IPS-18a (cell line): Measurements from ENCODE around the gene EPN1.

Source experiments
- H3K27ac ChIP-seq: one replicate; pipeline ENCODE4 v1.5.1; 2013; ENCODE audit warnings: low read length
- H3K27me3 ChIP-seq: one replicate; pipeline ENCODE4 v1.6.1; 2013; ENCODE audit warnings: mild to moderate bottlenecking, low read length; ENCODE audit not compliant: control insufficient read depth, insufficient read depth
- H3K36me3 ChIP-seq: one replicate; pipeline ENCODE4 v1.6.1; 2013; ENCODE audit warnings: low read depth, low read length; ENCODE audit not compliant: control insufficient read depth
- H3K4me1 ChIP-seq: one replicate; pipeline ENCODE4 v1.6.1; 2013; ENCODE audit warnings: low read depth, low read length; ENCODE audit not compliant: control insufficient read depth
- H3K4me3 ChIP-seq: one replicate; pipeline ENCODE4 v1.5.1; 2013; ENCODE audit warnings: low read length
- H3K9ac ChIP-seq: one replicate; pipeline ENCODE4 v1.6.1; 2013; ENCODE audit warnings: mild to moderate bottlenecking, low read length, moderate library complexity
- H3K9me3 ChIP-seq: one replicate; pipeline ENCODE4 v1.6.1; 2013; ENCODE audit warnings: low read depth, low read length; ENCODE audit not compliant: control insufficient read depth

EPN1 gene

DNA sequence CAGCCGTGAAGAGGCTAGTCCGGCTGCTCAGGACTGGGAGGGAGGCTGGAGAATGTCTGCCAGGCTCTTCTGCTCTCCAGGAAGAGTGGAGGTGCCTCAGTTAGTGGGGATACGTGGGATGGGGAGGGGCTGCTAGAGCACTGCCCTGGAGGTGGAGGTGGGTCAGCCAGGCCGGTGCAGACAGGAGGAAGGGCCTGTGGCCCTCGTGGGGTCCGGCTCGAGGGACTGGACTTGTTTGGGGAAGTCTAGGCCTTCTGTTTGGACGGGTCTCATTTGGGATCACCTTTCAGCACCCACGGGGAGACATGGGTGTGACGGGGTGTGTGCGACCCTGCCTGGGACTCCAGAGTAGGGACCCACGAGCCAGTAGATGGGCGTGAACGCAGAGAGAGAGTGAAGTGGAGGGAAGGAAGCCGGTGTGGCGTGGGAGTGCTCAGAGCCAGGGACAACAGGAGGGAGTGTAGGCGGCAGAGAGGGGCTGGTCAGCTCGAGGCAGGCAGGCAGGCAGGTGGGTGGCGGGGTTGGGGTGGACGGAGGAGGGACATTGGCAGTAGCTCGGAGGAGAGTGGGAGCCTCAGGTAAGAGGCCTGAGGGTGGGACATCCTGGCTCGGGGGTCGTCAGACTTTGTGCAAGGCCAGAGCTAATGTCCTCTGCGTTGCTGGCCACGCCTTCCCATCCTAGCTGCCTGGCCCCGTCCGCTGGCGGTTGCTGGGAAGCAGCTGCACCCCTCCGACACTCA lies 11.5 kb downstream of the EPN1 start:
- H3K9ac ChIP-seq = no peak overlapping the region
- H3K27ac ChIP-seq = no peak overlapping the region
- peaks cover 34% of the 10 kb centered on the region for H3K36me3 ChIP-seq
- H3K4me1 ChIP-seq = no peaks in the 10 kb centered on the region
- H3K9me3 ChIP-seq = no peaks in the 10 kb centered on the region
- no peak overlapping the region for H3K4me3 ChIP-seq
- no peaks in the 10 kb centered on the region for H3K27me3 ChIP-seq

DNA sequence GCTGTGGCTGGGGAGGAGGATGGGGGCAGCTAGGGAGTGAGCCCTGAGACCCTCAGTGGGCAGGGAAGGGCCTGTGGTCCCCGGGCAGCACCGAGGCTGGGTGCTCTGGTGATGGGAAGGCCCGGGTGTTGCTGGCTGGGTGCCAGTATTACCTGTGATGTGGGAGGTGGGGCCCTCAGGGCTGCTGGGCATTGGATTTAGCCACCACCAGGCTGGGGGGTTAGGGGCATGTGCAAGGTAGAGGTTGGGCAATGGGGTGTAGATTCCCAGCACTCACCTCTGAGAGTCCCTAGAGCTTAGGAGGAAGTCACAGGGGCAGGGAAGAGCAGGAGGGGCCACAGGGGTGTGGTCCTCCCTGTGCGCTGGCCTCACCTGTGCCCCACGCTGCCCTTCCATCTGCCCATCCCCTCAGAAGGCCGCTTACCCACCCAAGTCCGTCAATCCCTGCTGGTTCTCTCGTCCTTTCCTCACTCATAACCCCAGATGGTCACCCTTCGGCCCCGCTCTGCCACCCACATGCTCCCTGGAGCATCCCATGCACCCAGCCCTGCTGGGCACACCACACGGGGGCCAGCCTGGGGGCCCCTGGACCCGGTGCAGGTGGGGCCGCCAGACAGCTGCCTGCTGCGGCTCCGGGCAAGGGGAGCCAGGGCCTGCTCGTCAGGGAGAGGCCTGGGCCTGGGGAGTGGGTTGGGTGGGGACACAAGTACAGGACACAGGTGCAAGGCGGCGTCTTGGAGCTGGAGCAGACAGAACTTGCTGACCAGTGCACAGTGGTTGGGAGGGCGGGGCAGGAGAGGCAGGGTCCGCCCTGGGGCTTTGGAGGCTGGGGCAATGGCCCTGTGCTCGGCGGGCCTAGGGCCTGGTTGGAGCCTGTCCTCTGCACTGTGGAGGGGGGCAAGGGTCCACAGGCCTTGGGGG lies 12.5 kb downstream of the EPN1 start:
- Histone ChIP-seq H3K36me3 (peaks cover 30% of the 10 kb centered on the region), H3K4me3 (no peak overlapping the region), H3K27me3 (no peaks in the 10 kb centered on the region), H3K9me3 (no peaks in the 10 kb centered on the region), H3K4me1 (no peaks in the 10 kb centered on the region), H3K9ac (no peak overlapping the region), H3K27ac (no peak overlapping the region)

DNA sequence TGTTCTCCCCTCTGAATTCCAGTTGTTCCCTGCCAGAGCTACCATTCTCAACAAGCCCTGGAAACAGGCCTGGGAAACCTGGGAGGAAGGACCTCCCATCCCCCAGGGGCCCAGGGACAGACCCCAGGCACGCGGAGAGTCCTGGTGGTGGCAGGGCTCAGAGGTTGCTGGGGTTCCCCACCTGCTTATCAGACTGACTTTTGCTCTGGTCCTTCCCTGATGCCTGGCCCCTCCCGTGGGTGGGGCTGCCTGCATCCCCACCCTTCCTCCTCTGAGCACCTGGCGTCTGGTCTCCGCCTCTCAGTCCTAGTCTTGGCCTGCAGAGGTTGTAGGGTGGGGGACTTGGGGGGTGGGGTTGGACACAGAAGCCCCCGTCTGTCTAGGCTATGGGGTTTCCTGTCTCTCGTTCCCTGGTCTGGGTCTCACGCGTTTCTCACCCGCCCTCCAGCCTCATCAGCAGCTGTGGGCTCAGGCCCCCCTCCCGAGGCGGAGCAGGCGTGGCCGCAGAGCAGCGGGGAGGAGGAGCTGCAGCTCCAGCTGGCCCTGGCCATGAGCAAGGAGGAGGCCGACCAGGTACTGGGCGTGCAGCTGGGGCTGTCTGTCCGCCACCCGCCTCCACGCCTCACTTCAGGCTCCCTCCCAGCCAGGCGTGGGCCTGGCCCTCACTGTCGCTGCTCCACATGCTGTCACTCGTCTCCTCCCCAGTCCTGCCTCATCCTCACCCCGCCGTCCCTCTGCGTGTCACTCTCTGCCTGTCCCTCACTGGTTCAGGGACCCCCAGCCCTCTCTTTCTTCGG lies 13.6 kb downstream of the EPN1 start:
- Histone ChIP-seq H3K4me1 (no peaks in the 10 kb centered on the region), H3K4me3 (no peak overlapping the region), H3K27ac (no peak overlapping the region), H3K9ac (no peak overlapping the region), H3K27me3 (no peaks in the 10 kb centered on the region), H3K36me3 (peaks cover 31% of the 10 kb centered on the region), H3K9me3 (no peaks in the 10 kb centered on the region)

- no peak overlapping the region for H3K9ac ChIP-seq
- H3K9me3 ChIP-seq = no peaks in the 10 kb centered on the region
- H3K27ac ChIP-seq = no peak overlapping the region
- H3K27me3 ChIP-seq = no peaks in the 10 kb centered on the region
- H3K36me3 ChIP-seq = peaks cover 27% of the 10 kb centered on the region
- H3K4me1 ChIP-seq = no peaks in the 10 kb centered on the region
- H3K4me3 ChIP-seq = no peak overlapping the region
Measured at GRCh38 chr19:55689411-55690108, 14.5 kb downstream of the EPN1 start.

GRCh38 chr19:55690109-55690768 lies 15.2 kb downstream of the EPN1 start:
- H3K4me1 ChIP-seq = no peaks in the 10 kb centered on the region
- no peak overlapping the region for H3K27ac ChIP-seq
- peaks cover 33% of the 10 kb centered on the region for H3K36me3 ChIP-seq
- H3K9ac ChIP-seq = no peak overlapping the region
- H3K4me3 ChIP-seq = no peak overlapping the region
- no peaks in the 10 kb centered on the region for H3K9me3 ChIP-seq
- no peaks in the 10 kb centered on the region for H3K27me3 ChIP-seq

- Histone ChIP-seq H3K9me3 (no peaks in the 10 kb centered on the region), H3K27me3 (no peaks in the 10 kb centered on the region), H3K27ac (no peak overlapping the region), H3K36me3 (peaks cover 31% of the 10 kb centered on the region), H3K9ac (no peak overlapping the region), H3K4me1 (no peaks in the 10 kb centered on the region), H3K4me3 (no peak overlapping the region)
Measured at GRCh38 chr19:55690769-55691545, 15.9 kb downstream of the EPN1 start.

DNA sequence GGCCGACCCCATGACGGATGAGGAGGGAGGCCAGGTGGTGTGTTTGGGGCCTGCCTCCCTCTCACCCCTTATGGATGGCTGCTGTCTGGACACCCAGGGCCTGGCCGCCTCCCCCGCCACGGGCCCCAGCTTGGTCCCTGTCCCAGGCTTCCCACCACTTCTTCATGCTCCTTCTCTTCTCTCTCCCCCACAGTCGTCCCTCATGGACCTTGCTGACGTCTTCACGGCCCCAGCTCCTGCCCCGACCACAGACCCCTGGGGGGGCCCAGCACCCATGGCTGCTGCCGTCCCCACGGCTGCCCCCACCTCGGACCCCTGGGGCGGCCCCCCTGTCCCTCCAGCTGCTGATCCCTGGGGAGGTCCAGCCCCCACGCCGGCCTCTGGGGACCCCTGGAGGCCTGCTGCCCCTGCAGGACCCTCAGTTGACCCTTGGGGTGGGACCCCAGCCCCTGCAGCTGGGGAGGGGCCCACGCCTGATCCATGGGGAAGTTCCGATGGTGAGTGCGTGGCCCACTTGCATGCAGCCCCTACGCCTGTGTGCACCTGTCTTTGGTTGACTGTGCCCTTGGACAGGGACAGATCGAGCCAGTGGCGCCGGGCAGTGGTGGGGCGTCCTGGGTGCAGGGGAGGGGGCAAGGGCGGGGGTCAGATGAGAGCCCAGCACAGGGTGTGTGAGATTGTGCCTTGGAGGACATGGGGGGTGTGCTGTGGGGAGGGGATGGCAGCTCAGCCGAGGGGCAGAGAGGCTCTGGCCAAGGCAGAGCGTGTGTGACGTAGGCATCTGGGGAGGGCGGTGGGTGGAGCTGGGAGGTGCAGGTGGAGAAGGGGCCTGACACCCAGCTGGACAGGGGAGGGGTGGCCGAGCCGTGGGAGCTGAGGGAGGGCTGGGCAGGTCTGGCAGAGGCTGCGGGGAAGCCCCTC lies 16.8 kb downstream of the EPN1 start:
- Histone ChIP-seq H3K4me1 (no peaks in the 10 kb centered on the region), H3K36me3 (peaks cover 31% of the 10 kb centered on the region), H3K9ac (no peak overlapping the region), H3K27ac (no peak overlapping the region), H3K27me3 (no peaks in the 10 kb centered on the region), H3K9me3 (no peaks in the 10 kb centered on the region), H3K4me3 (no peak overlapping the region)

DNA sequence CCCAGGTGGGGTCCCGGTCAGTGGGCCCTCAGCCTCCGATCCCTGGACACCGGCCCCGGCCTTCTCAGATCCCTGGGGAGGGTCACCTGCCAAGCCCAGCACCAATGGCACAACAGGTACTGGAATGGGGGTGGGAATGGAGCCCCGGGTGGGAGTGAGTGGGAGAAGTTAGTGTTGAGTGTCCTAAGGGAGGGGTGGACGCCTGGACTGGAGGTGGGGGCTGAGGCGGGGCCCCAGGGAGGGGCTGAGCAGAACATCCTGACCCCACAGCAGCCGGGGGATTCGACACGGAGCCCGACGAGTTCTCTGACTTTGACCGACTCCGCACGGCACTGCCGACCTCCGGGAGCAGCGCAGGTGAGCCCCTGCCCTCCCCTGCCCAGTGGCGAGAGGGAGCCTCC lies 17.7 kb downstream of the EPN1 start:
- Histone ChIP-seq H3K9ac (no peak overlapping the region), H3K36me3 (peaks cover 31% of the 10 kb centered on the region), H3K27ac (no peak overlapping the region), H3K4me3 (no peak overlapping the region), H3K4me1 (no peaks in the 10 kb centered on the region), H3K27me3 (no peaks in the 10 kb centered on the region), H3K9me3 (no peaks in the 10 kb centered on the region)

GRCh38 chr19:55693336-55693974 lies 18.4 kb downstream of the EPN1 start:
- H3K4me1 ChIP-seq = no peaks in the 10 kb centered on the region
- no peak overlapping the region for H3K4me3 ChIP-seq
- H3K27me3 ChIP-seq = no peaks in the 10 kb centered on the region
- no peak overlapping the region for H3K9ac ChIP-seq
- no peaks in the 10 kb centered on the region for H3K9me3 ChIP-seq
- H3K27ac ChIP-seq = no peak overlapping the region
- H3K36me3 ChIP-seq = peaks cover 31% of the 10 kb centered on the region
